HUES48 (cell line): ENCODE measurements around the gene CFAP74.
"Not testable (repeated sequence)": the region's sequence is repeated elsewhere in the genome, so short reads cannot be mapped to it uniquely, and the experiment has no call there.

Experiments used
- H3K27ac ChIP-seq: one replicate; pipeline ENCODE4 v1.7.0; 2013; ENCODE audit warnings: low read depth, low read length, inconsistent platforms
- H3K27me3 ChIP-seq: 2 replicates; pipeline ENCODE4 v1.6.1; 2013; ENCODE audit warnings: mild to moderate bottlenecking, low read length; ENCODE audit not compliant: control insufficient read depth, insufficient read depth
- H3K36me3 ChIP-seq: 2 replicates; pipeline ENCODE4 v1.6.1; 2013; ENCODE audit warnings: low read length; ENCODE audit not compliant: control insufficient read depth, insufficient read depth
- H3K4me1 ChIP-seq: 2 replicates; pipeline ENCODE4 v1.6.1; 2013; ENCODE audit warnings: mild to moderate bottlenecking, low read length; ENCODE audit not compliant: control insufficient read depth, insufficient read depth
- H3K4me3 ChIP-seq: 2 replicates; pipeline ENCODE4 v1.5.1; 2013; ENCODE audit warnings: mild to moderate bottlenecking, low read depth, low read length
- H3K9ac ChIP-seq: 2 replicates; pipeline ENCODE4 v1.6.1; 2013; ENCODE audit warnings: mild to moderate bottlenecking, low read depth, low read length, moderate library complexity
- H3K9me3 ChIP-seq: 2 replicates; pipeline ENCODE4 v1.6.1; 2013; ENCODE audit warnings: low read length; ENCODE audit not compliant: control insufficient read depth, insufficient read depth

CFAP74 gene

GRCh38 chr1:1990222-1990621, 13.4 kb downstream of the CFAP74 start:
- Histone ChIP-seq H3K4me3 (no peak overlapping the region), H3K9ac (no peak overlapping the region), H3K9me3 (no peaks in the 10 kb centered on the region), H3K4me1 (no peaks in the 10 kb centered on the region), H3K36me3 (no peaks in the 10 kb centered on the region), H3K27ac (no peak overlapping the region), H3K27me3 (no peaks in the 10 kb centered on the region)

- Histone ChIP-seq H3K4me3 (no peak overlapping the region), H3K9ac (no peak overlapping the region), H3K27me3 (no peaks in the 10 kb centered on the region), H3K36me3 (no peaks in the 10 kb centered on the region), H3K27ac (no peak overlapping the region), H3K9me3 (no peaks in the 10 kb centered on the region), H3K4me1 (no peaks in the 10 kb centered on the region)
These were observed 13.8 kb downstream of the CFAP74 start for GRCh38 chr1:1989789-1990188.

GRCh38 chr1:1989102-1989542, 14.5 kb downstream of the CFAP74 start:
- H3K9ac ChIP-seq, result no peak overlapping the region
- H3K4me1 ChIP-seq, result no peaks in the 10 kb centered on the region
- H3K4me3 ChIP-seq, result no peak overlapping the region
- H3K27me3 ChIP-seq, result no peaks in the 10 kb centered on the region
- H3K27ac ChIP-seq, result no peak overlapping the region
- H3K9me3 ChIP-seq, result no peaks in the 10 kb centered on the region
- no peaks in the 10 kb centered on the region for H3K36me3 ChIP-seq

GRCh38 chr1:1988061-1988945, 15.3 kb downstream of the CFAP74 start:
- H3K4me3 ChIP-seq, result no peak overlapping the region

GRCh38 chr1:1987142-1987510, 16.5 kb downstream of the CFAP74 start:
- Histone ChIP-seq H3K9ac (no peak overlapping the region), H3K9me3 (no peaks in the 10 kb centered on the region), H3K36me3 (no peaks in the 10 kb centered on the region), H3K4me1 (no peaks in the 10 kb centered on the region), H3K27me3 (no peaks in the 10 kb centered on the region), H3K27ac (no peak overlapping the region), H3K4me3 (no peak overlapping the region)

More at GRCh38 chr1:1988061-1988945, 15.3 kb downstream of the CFAP74 start:
- no peaks in the 10 kb centered on the region for H3K9me3 ChIP-seq
- no peaks in the 10 kb centered on the region for H3K4me1 ChIP-seq
- no peaks in the 10 kb centered on the region for H3K36me3 ChIP-seq
- H3K27me3 ChIP-seq, result no peaks in the 10 kb centered on the region
- H3K27ac ChIP-seq, result no peak overlapping the region
- no peak overlapping the region for H3K9ac ChIP-seq

- Histone ChIP-seq H3K27me3 (no peaks in the 10 kb centered on the region), H3K9me3 (no peaks in the 10 kb centered on the region), H3K9ac (no peak overlapping the region), H3K27ac (no peak overlapping the region), H3K4me1 (no peaks in the 10 kb centered on the region), H3K36me3 (no peaks in the 10 kb centered on the region), H3K4me3 (no peak overlapping the region)
These were observed 17.0 kb downstream of the CFAP74 start for GRCh38 chr1:1986451-1987141.

GRCh38 chr1:1985375-1986050, 18.1 kb downstream of the CFAP74 start:
- no peak overlapping the region for H3K4me3 ChIP-seq
- no peaks in the 10 kb centered on the region for H3K9me3 ChIP-seq
- H3K9ac ChIP-seq, result no peak overlapping the region
- no peak overlapping the region for H3K27ac ChIP-seq
- no peaks in the 10 kb centered on the region for H3K36me3 ChIP-seq
- H3K4me1 ChIP-seq, result no peaks in the 10 kb centered on the region
- no peaks in the 10 kb centered on the region for H3K27me3 ChIP-seq

- no peak overlapping the region for H3K9ac ChIP-seq
- H3K4me3 ChIP-seq, result no peak overlapping the region
- H3K27ac ChIP-seq, result no peak overlapping the region
- no peaks in the 10 kb centered on the region for H3K36me3 ChIP-seq
- H3K9me3 ChIP-seq, result no peaks in the 10 kb centered on the region
- no peaks in the 10 kb centered on the region for H3K27me3 ChIP-seq
- H3K4me1 ChIP-seq, result no peaks in the 10 kb centered on the region
These were observed 19.0 kb downstream of the CFAP74 start for GRCh38 chr1:1984560-1985070.

GRCh38 chr1:1982379-1983232, 21.0 kb downstream of the CFAP74 start:
- no peak overlapping the region for H3K4me3 ChIP-seq
- no peaks in the 10 kb centered on the region for H3K36me3 ChIP-seq
- H3K9me3 ChIP-seq, result no peaks in the 10 kb centered on the region

GRCh38 chr1:1981631-1982327, 21.8 kb downstream of the CFAP74 start:
- H3K36me3 ChIP-seq, H3K27ac ChIP-seq, H3K27me3 ChIP-seq, H3K9ac ChIP-seq, H3K4me1 ChIP-seq, H3K9me3 ChIP-seq, H3K4me3 ChIP-seq: not testable (repeated sequence)

More at GRCh38 chr1:1982379-1983232, 21.0 kb downstream of the CFAP74 start:
- Histone ChIP-seq H3K27ac (no peak overlapping the region), H3K4me1 (no peaks in the 10 kb centered on the region), H3K27me3 (no peaks in the 10 kb centered on the region), H3K9ac (no peak overlapping the region)
